ENCODE measurements around the gene ATXN1L. TPM values are rescaled to one million over a fixed set of nuclear protein-coding genes. Genes with fewer than 3 reads are reported as not detected.
"Not testable (repeated sequence)": the region's sequence is repeated elsewhere in the genome, so short reads cannot be mapped to it uniquely, and the experiment has no call there.

The ATXN1L gene
- total RNA-seq, 1 donor from 2014 or later, result 13.4 TPM

DNA sequence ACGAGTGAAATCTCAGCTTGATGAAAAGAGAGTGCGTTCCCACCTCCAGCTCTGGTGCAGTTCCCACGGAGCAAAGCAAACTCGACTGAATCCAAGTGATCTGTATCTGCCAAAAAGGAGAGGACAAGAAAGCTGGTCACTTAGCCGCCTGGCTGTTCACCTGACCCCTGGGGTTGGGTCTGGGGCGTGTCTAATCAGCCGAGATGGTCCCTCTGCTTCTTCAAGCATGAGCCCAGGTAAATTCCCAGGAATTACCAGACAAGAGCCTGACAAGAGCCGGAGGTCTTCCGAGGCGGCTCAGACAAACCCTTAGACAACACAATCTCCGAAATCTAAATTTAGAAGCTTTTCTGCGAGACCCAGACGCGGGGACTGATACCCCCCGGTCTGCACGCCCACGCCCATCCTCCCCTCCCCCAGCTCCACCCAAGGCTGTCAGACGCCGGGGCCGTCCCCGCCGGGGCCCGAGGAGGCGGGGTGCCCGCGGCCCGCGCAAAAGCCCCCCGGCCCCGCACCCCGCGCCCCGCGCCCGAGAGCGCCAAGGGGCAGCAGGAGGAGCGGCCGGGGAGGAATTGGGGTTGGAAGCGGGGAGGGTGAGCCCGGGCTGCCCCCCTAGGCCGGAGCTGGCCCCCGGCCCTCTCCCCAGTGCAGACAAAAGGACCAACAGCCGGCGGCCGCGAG, 37.5 kb downstream of the ATXN1L start:
- ATAC-seq (ENCODE audit: poor library complexity) (peak; percentile 55), DNase-seq (no peak)
- intact Hi-C loops (cut with DNase I), result loop anchor here (5.0 kb wide), 3 partner anchors 36 to 79 kb away; partner anchors contain the start of genes AP1G1 and ATXN1L

DNA sequence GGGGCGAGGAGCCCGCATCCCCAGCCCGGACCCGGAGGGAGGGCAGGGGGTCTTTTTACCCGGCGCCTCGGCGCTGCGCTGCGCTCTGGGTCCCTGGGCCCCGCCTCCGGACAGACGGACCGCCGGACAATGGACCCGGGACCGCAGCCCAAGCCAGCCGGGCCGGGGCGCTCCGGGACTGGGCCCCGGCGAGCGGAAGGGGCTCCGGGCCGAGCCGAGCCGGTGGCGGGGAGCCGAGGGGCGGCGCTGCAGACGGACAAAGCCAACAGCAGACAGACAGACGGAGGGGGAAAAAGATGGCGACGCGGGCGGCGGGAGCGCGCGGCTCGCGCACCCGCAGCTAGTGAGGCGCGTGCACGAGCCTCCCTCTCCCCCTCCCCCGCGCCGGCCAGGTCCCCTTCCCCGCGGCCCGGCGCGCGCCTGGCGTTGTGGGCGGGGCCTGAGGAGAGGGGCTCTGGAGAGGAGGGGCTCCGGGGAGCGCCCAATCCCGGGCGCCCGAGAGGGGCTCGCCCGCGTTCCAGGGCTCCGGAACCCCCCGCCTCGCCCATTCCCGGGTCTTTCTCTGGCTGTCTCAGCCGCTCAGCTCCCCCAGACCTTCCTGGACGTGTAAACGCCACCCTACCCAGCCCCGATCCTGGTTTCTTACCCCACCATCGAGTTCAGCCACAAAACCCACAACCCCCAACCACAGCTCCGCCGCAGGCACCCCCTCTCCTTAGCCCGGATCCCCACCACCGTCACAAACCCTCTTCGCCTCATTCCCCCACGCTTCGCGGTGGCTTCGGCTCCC, 38.3 kb downstream of the ATXN1L start, which contains the start of gene ZNF821:
TSS of gene ZNF821 (minus strand) at position 334 of the 790 bp plus-strand sequence. CDS start 4,236 bp downstream, outside the sequence.
- DNase-seq, result peak; percentile 85
- peak; percentile 92 for ATAC-seq (ENCODE audit: poor library complexity)
- intact Hi-C loops (cut with DNase I), result loop anchor here (5.0 kb wide), 3 partner anchors 37 to 78 kb away; partner anchors contain the start of genes AP1G1 and ATXN1L

DNA sequence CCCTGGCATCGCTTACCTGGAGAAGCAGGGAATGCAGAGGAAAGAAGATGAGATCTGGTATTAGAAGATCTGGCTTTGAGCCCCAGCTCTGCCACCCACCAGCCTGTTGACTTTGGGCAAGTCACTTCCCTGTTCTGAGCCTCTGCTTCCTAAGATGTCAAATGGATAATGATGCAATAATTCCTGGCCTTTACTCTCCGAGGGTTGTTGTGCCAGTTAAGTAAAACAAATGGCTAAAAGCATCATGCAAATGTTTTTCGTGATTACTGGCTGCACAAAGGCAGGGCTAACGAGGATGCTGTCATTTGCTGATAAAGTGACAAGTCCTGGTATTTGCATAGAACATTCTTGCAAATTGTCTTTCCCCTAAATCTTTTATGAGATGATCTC, 39.5 kb downstream of the ATXN1L start:
- DNase-seq, result no peak
- no peak for ATAC-seq (ENCODE audit: poor library complexity)
- intact Hi-C loops (cut with DNase I), result no loop called here

DNA sequence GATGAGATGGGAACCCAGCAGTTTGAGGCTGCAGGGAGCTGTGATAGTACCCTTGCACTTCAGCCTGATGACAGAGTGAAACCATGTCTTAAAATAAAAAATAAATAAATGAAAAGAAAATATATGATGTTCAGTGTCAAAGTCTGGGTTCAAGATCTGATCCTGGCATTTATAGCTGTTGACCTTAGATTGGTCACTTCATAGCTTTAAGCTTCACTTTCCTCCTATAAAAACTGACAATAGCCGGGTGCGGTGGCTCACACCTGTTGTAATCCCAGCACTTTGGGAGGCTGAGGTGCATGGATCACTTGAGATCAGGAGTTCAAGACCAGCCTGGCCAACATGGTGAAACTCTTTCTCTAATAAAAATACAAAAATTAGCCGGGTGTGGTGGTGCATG, 43.4 kb downstream of the ATXN1L start:
- intact Hi-C loops (cut with DNase I), result no loop called here
- no peak for DNase-seq
- ATAC-seq (ENCODE audit: poor library complexity), result no peak

DNA sequence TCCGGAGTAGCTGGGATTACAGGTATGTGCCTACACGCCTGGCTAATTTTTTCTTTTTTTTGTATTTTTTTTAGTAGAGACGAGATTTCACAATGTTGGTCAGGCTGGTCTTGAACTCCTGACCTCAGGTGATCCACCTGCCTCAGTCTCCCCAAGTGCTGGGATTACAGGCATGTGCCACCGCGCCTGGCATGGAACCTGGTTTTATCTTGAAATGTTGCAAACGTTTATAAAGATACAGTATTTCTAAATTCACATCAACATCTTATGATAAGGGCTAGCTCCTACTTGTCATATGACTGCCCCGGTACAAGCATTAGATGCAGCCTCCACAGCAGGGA, 48.1 kb downstream of the ATXN1L start:
- no peak for ATAC-seq (ENCODE audit: poor library complexity)
- intact Hi-C loops (cut with DNase I), result no loop called here
- DNase-seq, result no peak

DNA sequence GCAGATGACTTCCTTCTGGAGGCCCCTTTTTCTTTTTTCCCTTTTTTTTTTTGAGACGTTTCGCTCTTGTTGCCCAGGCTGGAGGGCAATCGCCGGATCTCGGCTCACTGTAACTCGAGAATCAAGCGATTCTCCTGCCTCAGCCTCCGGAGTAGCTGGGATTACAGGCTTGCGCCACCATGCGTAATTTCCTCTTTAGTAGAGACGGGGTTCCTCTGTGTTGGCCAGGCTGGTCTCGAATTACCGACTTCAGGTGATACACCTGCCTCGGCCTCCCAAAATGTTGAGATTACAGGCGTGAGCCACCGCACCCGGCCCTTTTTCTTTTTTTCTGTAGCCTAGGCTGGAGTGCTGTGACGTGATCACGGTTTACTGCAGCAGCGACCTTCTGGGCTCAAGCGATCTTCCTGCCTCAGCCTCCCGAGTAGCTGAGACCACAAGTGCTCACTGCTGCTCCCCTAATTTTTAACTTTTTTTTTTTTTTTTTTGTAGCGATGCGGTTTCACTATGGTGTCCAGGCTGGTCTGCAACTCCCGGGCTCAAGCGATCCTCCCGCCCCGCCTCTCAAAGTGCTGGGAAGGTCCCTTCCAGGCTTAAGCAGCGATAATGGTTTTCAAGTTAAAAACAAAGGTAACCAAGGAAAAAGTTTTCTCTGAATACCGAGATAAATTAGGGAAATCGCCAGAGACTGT, 48.6 kb downstream of the ATXN1L start:
- DNase-seq (peak; percentile 53), ATAC-seq (ENCODE audit: poor library complexity) (peak; percentile 29)
- intact Hi-C loops (cut with DNase I), result no loop called here

DNA sequence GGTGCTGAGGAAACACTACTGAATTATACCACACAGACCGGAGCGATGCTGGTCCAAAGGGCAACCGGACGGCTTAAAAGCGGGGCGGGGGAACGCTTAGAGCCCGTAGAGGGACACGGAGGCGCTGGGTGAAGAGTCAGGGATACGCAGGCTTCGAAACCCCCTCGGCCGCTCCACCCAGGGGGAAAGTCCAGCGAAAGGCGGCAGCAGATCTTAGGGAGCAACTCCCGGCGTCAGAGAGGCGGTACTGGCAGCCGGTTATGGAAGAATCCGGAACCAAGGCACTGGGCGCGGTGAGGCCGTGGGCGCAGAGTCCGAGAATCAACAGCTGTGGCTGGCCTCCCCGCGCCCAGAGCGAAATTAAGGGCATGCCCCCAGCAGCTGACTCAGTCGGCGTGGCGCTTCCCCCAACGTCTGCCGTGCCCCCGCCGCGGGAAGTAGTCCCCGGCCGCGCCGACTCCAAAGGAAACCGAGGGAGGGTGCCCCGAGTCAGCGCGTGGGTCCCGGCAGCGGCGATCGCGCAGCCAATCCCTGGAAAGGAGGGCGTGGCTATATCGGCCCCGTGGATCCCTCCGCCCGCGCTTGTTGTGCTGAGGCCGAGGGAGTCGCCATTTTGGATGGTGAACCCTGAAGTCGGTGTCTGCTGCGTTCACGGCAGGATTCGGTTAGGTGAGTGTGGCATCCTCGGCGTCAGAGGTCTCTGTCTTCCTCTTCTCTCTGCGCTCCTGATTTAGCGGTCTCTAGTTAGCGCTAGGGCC, 49.3 kb downstream of the ATXN1L start, which contains the start of gene IST1:
TSS of gene IST1 (plus strand) at position 611 of the 758 bp plus-strand sequence. CDS start 20,110 bp downstream, outside the sequence.
- intact Hi-C loops (cut with DNase I), result loop anchor here (1.0 kb wide), 1 partner anchor 87 kb away; the partner anchor contains the start of gene AP1G1
- DNase-seq (peak; percentile 99), ATAC-seq (ENCODE audit: poor library complexity) (peak; percentile 98)

DNA sequence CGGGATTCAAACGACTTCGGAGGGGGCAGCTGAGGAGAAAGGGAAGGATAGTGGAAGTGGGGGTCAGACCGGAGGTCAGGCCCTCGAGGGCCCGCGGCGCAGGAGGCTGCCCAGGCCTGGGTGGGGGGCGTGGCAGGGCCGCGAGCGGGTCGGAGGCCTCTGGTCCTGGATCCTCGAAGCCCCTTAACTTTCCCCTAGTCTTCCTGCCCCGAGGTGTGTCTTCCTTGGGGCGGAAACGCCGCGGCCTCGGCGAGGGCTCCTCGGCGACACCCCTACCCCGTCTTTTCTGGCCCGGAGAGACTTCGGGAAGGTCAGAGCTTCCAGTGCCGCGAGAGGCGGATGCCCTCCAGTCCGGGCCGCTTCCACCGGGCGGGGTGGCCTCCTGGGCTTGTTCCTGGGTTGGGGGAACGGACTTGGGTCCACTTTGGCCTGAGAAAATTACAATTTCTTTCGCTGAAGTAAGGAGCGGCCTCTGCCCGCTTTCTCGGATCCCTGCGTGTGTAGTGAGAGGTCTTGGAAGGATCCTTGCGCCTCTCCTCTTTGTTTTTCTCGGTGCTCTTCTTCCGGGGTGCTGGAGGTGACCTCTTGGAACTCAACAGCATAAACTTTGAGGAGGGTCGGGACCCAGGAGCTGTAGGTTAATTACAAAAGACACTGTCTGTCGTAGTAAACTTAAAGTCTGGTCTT, 50.0 kb downstream of the ATXN1L start:
- intact Hi-C loops (cut with DNase I), result loop anchor here (1.0 kb wide), 1 partner anchor 88 kb away; the partner anchor contains the start of gene AP1G1
- DNase-seq (peak; percentile 64), ATAC-seq (ENCODE audit: poor library complexity) (peak; percentile 40)

DNA sequence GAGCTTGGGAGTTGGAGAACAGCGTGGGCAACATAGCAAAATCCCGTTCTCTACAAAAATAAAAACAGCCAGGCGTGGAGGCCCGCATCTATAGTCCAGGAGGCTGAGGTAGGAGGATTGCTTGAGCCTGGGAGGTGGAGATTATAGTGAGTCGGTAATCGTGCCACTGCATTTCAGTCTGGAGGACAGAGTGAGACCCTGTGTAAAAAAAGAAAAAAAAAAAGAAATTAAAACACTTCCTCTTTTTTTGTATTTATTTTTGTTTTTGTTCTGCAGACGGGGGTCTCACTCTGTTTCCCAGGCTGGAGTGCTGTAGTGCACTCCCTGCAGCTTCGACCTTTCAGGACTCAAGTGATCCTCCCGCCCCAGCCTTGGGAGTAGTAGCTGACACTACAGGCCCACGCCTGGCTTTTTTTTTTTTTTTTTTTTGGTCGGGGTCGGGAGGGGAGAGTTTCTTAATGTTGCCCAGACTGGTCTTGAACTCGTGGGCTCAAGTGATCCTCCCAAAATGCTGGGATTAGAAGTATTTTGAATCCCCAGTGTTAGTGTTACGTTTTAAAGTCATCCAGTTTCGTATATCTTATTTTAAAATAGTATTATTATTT, 51.1 kb downstream of the ATXN1L start:
- no peak for ATAC-seq (ENCODE audit: poor library complexity)
- no peak for DNase-seq
- intact Hi-C loops (cut with DNase I), result no loop called here

DNA sequence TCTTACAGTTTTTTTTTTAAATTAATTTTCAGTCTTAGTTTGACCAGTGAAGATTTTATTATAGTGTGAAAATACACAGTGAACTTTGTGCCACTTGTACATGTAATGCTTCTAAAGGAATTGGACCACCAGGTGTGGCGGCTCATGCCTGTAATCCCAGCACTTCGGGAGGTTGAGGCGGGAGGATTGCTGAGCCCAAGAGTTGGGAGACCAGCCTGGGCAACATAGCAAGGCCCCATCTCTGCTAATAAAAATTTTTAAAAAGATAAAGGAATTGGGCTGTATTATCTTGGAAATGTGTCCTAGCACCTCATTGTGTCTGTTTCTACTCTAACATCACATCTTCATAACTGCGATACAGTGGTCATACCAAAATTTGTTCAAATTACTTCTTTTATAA, 53.4 kb downstream of the ATXN1L start:
- ATAC-seq (ENCODE audit: poor library complexity), result no peak

DNA sequence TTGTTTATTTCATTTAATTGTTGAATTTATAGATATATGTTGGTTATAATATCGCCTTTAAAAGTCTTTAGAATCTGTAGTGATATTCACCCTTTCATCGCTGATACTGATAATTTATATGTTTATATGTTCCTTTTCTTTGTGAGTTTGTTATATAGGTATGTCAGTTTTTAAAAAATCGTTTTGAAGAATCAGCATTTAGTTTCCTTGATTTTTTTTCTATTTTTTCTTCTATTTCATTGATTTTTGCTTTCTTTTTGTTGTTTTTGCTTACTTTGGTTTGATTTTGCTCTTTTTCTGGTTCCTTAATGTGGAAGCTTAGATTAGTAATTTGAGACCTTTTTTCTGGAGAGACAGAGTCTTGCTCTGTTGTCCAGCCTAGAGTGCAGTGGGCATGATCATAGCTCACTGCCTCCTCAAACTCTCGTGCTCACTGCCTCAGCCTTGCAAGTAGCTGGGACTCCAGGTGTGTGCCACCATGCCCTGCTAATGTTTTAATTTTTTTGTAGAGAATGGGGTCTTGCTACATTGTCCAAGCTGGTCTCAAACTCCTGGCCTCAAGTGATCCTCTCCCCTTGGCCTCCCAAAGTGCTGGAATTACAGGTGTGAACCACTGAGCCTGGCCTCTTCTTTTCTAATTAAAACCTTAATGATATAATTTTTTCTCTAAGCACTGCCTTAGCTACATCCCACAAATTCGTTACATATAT, 57.0 kb downstream of the ATXN1L start:
- intact Hi-C loops (cut with DNase I), result no loop called here
- no peak for DNase-seq
- ATAC-seq (ENCODE audit: poor library complexity), result no peak

More for the DNA sequence above, 53.4 kb downstream of the ATXN1L start:
- intact Hi-C loops (cut with DNase I), result no loop called here
- no peak for DNase-seq

DNA sequence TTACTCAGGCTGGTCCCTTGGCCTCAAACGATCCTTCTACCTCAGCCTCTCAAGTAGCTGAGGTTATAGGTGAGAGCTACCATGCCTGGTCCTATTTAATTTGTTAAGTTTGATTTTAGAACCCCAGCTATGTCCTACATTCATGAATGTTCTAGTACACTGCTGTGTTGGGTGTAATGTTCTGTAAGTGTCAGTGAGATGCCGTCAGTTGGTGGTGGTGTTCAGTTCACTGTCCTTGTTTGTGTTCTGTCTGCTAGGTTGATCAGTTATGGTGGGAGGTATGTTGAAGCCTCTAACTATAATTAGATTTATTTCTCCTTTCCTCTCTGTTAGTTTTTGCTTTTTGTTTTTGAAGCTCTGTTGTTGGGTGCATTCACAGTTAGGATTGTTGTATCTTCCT, 57.8 kb downstream of the ATXN1L start:
- intact Hi-C loops (cut with DNase I), result no loop called here
- ATAC-seq (ENCODE audit: poor library complexity) (peak; percentile 55), DNase-seq (no peak)

DNA sequence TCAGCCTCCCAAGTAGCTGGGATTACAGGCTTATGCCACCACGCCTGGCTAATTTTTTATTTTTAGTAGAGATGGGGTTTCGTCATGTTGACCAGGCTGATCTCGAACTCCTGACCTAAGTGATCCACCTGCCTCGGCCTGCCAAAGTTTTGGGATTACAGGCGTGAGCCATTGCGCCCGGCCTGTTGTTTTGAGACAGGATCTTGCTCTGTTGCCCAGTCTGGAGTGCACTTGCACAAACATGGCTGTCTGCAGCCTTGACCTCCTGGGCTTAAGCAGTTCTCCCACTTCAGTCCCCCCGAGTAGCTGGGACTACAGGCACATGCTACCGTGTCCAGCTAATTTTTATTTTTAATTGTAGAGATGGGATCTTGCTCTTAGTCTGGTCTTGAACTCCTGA, 58.5 kb downstream of the ATXN1L start:
- no peak for DNase-seq
- intact Hi-C loops (cut with DNase I), result no loop called here
- ATAC-seq (ENCODE audit: poor library complexity), result no peak

DNA sequence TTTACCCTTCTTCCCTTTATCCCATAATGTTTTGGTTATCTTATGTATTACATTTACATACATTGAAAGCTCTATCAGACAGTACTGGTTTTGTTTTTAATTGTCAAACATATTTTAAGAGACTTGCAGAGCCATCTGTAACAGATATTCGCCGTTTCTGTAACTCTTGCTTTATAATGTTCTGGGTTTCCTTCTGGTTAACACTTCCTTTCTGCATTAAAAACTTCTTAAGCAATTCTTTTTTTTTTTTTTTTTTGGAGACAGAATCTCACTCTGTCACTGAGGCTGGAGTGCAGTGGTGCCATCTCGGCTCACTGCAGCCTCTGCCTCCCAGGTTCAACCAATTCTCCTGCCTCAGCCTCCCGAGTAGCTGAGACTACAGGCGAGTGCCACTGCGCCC, 60.0 kb downstream of the ATXN1L start:
- ATAC-seq (ENCODE audit: poor library complexity); intact Hi-C loops (cut with DNase I); DNase-seq: not testable (repeated sequence)
